Activated T-helper 9 cell treated with anti-CD3 and anti-CD28 coated beads, Interleukin-2, amount 50 U/mL, for 16 hours (primary cell): Measurements from ENCODE around the gene RNGTT.
A peak's percentile ranks its signal among the peaks of the same experiment; 100 is the strongest.
"Not testable (repeated sequence)": the region's sequence is repeated elsewhere in the genome, so short reads cannot be mapped to it uniquely, and the experiment has no call there.

Experiments used
- DNase-seq: peaks from one replicate; pipeline ENCODE4 v3.0.0-alpha.2; 2020; ENCODE audit warnings: low read depth

The RNGTT gene

DNA sequence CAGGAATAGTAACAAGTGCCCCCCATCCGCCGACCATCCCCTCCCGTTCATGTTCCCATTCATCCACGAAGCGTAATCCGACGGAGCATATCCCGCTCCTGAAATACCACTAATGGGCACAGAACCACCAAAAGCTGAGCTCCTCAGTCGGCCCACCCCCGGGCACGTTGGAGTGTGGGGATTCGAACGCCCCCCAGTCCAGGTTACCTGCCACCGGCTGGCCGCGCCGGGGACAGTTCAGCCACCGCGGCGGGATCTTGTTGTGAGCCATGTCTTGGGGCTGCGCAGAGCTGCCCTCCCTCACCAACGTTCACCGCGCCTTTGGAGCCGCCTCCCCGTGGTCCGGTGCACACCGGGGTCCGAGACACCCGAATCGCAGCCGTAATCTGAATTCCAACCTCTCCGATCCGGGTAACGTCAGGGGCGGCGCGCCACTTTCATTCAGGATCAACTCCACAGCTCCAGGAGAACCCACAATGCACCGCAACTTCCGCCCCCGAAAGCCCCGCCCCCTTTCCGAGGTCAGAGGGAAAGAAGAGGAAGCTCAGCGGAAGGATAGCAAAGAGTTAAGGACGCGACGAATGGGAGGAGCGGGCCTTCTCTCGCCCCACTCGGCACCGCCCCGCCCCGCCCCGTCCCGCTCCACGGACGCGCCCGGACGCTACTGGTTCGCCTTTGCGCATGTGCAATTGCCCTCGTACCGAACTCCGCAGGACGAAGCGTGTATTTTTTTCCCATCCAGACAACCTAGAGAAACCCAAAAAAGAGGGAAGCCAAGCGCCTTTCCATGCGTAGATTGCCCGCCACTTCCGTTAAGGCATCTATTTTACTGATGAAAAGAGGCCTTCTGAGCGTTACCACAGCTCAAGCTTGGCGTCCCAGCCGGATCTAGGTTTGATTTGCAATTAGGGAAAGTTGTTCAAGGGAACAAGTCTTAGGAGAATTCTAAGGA is at the start of gene RNGTT:
RNGTT (minus strand) TSS at position 480 of the 952 bp plus-strand sequence; CDS start at position 271, 209 bp downstream.
- peak; percentile 98 for DNase-seq

DNA sequence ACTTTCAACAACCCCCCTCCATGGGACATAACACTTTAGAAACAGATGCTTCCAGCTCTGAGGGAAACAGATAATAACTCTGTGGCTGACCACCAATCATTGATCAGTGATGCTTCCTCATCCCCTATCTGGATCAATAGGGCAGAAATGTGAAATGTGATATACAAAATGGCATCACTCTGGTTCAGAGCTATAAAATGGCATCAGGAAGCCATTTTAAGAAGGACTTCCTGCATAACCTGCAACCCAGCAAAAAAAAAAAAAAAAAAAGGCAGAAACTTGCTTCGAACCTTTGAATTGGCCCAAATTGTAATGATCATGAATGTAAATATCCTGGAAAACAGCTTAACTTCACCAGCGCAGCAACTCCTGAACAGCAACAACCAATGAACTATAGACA is 48.0 kb upstream of the RNGTT start:
- no peak for DNase-seq

DNA sequence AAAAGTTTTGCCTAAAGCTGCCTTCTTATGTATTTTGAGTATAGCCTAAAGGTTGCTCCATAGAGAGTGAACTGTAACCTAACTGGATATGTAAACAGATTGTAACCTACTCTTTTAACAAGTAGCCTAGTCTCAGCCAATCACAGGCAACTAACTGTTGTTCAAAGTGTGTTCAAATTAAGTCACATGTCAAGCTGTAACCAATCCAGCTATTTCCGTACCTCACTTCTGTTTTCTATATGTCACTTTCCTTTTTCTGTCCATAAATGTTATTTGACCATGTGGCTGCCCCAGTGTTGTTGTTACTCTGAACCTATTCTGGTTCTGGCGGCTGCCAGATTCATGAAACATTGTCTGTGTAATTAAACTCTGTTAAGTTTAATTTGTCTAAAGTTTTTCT is 47.4 kb upstream of the RNGTT start:
- DNase-seq = no peak

DNA sequence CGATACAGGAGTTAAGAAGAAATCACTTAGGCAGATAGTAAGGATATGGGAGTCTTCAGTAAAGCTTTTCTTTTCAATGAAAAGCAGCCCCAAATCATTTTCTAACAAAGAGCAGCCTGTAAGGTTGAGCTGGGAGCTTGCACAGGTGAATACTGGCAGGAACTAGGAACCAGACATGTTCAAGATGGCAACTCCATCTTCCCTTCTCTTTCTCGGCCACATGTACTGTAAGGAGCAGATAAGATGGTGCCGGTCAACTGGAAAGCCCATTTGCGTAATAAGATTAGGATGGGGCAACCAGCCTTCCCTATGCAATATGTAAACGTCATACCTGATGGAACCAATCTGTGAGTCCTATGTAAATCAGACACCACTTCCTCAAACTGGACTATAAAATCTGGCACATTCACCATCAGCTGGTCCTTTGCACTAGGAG is 46.2 kb upstream of the RNGTT start:
- DNase-seq = no peak

DNA sequence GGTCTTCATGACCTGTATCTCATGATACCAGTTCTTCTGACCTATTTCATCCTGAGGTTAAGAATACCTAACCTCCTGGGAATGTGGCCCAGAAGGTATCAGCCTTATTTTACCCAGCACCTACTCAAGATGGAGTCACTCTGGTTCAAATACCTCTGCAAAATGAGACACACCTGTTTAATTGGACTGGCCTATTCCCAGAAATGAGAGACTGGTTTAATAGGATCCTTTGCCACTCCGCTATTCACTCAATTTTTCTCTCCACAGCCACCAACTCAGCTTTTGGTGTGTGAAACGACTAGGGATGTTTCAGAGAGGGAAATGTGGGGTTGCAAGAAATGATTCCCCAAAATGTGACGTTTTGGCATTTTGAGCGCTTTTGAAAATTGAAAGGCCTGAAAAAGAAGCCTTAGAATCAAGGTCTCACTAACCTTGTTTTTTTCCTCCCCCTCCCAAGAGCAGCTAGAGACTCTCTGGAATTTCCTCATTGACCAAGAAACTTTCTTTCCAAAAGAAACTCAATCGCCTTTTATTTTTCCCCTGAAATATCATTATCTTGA is 45.5 kb upstream of the RNGTT start:
- no peak for DNase-seq

DNA sequence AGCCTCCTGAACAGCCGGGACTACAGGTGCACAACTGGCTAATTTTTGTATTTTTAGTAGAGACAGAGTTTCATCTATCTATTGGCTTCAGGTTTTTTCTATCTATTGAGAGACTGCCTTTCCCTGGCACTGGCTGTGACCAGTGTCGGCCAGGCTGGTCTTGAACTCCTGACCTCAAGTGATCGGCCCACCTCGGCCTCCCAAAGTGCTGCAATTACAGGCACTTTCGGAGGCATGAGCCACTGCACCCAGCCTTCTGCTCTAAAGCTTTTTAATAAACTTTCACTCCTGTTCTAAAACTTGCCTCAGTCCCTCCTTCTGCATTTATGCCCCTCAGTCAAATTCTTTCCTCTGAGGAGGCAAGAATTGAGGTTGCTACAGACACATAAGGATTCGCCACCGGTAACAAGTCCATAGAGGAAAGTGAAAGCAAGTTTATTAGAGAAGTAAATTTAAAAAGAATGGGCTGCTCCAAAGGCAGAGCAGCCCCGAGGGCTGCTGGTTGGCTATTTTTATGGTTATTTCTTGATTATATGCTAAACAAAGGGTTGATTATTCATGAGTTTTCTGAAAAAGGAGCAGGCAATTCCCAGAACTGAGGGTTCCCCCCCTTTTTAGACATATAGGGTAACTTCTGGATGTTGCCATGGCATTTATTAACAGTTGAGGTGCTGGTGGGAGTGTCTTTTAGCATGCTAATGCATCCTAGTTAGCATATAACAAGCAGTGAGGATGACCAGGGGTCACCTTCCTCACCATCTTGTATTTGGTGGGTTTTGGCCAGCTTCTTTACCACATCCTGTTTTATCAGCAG is 44.8 kb upstream of the RNGTT start:
- DNase-seq = no peak

DNA sequence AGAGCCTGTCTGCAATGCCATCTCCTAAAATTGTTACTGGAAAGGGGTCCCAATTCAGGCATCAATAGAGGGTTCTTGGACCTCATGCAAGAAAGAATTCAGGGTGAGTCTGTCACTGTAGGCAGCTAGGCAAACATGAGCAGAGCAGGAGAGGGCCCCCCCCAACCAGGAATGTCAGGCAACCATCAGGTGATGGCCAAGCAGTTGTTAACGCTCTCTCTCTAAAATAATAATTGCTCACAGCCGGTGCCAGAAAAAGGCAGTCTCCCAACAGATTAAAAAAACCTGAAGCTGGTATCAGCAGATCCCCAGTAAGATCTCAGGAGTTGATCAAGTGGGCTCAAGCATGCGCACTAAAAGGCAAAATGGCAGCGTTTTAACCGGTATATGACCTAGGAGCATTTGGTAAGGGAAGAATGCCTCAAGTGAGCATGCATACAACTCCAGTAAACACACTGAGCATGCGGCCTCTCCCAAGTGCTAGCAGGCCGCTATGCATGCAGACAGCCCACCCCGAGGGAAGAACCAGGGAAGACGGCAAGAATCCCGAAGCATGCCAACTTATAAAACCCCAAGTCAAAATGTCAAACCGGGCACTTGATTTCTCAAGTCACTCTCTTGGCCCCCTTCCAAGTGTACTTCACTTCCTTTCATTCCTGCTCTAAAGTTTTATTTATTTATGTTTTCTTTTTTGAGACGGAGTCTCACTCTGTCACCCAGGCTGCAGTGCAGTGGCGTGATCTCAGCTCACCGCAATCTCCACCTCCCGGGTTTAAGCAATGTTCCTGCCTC is 44.0 kb upstream of the RNGTT start:
- no peak for DNase-seq

DNA sequence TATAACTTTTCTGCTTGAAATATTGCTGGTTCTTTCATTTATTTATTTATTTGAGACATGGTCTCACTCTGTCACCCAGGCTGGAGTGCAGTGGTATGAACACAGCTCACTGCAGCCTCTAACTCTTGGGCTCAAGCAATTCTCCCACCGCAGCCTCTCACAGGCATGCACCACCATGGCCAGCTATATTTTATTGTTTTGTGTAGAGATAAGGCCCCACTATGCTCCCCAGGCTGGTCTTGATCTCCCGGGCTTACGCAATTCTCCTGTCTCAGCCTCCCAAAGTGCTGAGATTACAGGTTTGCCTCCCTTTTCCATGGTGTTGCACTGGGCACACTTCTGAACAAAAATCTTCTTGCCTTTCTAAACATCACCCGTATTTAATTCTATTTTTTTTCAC is 39.1 kb upstream of the RNGTT start:
- DNase-seq = no peak

DNA sequence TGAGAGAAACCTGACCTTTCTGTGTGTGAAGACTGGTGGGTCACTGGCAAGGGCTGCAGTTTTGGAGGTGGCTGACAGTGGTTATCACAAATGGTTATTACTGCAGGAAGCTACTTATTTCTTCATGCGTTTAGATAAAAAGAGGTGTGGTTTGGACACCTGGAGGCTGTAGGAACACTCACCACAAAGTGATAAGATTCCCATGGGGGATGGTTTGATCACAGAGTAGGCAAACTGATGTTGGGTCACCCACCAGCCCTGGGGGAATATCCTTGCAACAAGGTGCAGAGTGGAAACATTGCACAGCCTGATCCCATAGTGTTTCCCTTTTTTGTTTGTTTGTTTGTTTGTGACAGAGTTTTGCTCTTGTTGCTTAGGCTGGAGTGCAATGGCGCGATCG is 33.9 kb upstream of the RNGTT start:
- no peak for DNase-seq

DNA sequence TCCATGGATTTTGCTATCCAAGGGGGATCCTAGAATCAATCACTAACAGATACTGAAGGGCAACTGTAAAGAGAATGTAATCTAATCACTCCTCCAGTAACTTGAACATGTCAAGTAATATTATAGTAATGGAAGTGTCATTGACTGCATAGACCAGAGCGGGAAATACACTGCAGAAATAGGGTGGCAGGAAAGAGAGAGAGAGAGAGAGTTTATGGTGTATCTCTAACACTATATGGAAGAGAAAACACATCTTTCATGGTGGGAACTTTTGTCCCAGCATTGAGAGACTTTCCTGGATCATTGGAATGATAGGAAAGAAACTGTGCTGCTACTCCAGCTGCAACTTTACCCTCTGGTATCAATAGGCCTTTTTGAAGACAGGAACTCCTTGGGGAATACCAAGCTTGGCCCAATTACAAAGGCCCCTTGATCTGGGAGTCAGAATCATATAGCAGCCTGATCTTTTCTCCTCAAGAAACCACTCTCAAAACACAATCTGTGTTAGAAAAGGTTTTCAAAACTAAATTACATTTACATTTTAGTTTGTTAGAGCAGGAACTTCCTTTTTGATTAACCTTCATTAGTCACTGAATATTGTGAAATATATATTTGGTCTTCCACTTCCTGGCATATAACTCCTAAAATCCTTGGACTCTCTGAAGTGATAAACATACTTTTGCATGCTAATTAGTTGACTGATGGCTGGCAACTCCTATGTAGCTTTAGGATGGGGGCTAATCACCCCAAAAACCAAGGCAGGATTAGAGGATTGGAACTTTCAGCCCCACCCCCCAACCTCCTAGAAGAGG is 29.5 kb upstream of the RNGTT start:
- no peak for DNase-seq

DNA sequence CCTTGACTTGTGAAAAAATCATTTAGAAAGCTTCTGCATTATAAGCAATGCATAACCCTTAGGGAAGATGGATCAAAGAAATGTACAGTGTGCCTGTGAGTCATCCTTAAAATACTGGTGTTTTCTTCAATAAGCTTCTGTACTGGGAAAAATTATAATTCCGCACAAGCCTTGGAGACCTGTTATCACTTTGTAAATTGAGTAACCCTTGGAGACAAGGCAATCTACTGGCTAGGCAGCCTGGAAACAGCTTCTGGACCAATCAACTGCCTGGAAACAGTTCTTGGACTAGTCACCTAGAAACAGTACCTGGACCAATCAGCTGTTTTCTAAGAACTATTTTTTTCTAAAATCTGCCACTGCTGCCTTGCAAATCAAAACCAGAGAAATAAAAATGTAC is 25.8 kb upstream of the RNGTT start:
- no peak for DNase-seq

DNA sequence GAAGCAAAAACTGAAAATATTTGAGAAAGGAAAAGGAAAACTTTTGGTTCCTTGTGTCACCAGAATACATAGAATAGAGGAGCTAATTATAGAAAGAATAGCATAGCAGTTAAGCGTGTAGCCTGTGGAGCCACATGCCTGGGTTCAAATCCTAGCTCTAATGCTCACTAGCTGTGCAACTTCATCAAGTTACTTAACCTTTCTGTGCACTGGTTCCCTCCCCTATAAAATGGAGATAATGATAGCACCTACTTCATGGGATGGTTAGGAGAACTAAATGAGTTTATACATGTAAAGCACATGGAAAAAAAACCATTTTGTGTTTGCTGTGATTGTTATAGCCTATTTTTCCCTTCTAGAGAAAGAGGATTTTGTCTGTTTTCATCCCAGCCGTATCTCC is 24.5 kb upstream of the RNGTT start:
- no peak for DNase-seq

DNA sequence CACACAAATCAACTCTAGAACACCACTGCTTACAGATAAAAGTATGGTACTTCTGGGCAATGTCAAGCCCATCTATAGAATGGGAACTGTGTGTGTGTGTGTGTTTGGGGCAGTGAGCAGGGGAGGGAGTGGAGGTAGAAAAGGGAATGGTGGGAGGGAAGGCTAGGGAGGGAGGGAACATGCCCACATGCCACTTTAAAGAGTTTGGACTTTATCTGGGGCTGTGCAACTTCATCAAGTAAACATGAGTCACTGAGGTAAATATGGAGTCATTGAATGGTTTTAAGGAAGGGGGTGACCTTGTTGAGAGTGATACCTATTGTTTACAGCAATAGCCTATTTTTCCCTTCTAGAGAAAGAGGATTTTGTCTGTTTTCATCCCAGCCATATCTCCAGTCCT is 22.5 kb upstream of the RNGTT start:
- DNase-seq = no peak

DNA sequence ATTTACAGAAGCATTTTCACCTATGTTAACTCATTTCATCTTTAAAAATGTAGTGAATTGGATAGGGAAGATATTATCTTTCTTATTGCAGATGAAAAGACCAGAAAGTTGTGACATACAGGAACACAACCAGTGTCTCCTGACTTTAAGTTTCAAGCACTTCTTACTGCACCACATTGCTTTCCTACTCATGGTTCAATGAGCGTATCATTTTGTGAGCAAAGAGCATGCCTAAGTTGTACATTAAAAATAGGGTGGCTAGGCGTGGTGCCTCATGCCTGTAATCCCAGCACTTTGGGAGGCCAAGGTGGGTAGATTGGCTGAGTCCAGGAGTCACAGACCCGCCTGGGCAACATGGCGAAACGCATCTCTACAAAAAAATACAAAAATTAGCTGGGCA is 21.2 kb upstream of the RNGTT start:
- no peak for DNase-seq

DNA sequence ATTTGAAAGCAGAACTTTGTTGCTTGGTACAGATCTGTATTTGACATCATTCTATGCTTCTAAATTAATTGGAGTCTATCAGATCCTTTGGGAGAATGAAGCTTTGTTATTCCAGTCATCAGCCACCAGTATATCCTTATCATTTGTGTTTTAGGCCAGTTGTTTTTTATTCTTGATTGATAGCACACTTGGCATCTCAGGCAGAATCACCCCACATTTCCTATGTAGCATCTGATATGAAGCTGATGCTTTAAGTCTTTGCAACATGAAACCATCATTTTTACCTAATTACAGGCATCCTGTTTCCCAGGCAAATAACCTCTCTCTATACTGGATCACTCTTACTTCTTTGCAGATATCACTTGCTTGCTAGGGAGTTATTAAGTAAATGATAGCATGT is 20.7 kb upstream of the RNGTT start:
- DNase-seq = no peak

DNA sequence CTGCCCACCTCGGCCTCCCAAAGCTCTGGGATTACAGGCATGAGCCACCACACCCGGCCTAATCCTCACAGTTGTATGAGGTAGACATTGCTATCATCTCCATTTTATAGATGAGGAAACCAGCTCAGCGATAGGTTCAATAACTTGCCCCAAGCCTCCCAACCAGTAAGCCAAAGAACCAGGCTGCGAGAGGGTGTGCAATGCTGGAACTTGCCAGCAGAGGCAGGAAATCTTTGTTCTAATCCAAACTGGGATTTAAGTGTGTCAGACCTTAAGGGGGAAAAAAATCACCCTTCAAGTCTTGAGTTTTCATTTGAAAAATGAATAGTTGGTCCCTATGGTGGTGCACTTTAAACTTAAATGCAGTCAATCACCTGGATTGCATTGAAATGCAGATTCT is 20.1 kb upstream of the RNGTT start:
- no peak for DNase-seq

DNA sequence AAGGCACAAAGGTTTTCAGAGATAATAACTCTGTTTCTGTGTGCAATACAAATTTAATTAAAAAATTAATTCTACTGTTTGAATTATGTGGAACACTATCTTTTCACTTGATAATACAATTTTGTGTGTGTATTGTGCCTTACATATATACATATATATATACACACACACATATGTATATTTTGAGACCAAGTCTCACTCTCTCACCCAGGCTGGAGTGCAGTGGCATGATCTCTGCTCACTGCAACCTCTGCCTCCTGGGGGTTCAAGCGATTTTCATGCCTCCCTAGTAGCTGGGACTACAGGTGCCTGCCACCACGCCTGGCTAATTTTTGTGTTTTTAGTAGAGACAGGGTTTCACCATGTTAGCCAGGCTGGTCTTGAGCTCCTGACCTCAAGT is 19.7 kb upstream of the RNGTT start:
- DNase-seq = not testable (repeated sequence)

DNA sequence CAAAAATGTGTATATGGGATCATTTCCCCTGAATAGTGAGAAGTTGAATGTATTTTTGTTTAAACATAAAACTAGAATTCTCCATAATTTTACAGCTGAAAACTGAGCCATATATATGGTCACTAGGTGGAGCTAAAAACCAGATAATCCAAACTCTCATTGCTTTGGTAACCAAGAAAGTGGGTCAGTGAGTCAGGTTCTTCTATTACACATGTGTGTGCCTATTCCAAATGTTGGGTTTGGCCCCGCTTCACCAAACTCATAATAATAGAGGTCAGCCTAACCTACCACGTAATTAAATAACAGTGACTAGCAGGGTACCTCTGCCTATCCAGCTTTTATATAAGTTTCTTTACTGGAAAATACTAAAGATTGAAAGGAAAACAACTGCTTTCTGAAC is 19.3 kb upstream of the RNGTT start:
- DNase-seq = no peak

DNA sequence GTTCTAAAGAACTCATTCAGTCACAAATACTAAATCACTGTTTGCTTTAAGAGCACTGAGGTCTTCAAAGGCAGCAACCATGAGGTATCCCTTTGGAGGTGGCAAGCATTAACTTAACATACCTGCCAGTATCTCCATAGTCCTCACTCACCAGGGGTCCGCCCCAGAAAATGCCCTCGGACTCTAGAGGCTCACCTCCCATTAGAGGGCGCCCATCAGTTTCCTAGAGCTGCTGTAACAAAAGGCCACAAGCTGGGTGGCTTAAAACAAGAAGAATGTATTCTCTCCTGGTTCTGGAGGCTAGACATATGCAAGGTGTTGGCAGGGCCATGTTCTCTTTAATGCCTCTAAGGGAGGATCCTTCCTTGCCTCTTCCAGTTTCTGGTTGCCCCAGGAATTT is 12.0 kb upstream of the RNGTT start:
- no peak for DNase-seq

DNA sequence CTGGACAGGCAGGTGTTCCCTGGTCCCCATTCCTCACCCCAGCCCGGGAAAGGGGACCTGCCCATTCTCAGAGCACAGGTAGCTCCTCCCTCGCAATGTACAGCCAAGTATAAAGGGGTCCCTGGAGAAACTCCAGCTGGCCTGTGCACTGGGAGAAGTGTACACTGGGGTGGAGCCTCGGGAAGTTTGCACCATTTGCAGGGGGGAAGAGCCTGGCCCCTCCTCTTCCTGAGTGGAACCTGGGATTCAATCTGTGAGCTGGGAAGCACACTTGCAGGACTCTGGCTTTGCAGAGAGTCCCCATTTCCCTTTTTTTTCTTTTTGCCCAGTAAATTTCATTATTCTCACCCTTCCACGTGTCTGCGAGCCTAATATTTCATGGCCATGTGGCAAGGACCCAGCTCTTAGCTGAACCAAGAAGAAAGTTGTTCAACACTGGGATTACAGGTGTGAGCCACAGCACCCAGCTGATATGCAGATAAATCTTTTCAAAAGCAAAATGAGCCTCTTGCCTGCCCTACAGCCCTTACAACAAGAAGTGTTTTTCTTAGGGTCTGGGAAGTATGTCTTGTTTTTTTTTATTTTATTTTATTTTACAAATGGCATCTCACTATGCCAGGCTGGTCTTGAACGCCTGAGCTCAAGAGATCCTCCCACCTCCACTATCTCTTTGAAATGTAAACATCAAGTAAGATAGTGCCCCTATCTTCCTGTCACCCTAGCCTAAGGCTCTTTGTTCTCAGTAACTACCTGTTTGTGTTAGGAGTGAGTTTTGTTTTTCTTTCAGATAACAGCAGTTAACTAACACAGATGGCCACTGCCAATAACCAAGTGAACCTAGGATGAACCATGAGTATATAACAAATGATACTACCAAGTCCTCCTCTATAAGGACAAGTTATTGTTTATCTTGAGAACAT is 9.3 kb upstream of the RNGTT start:
- no peak for DNase-seq
